A204.1 (cell line): ENCODE results near the gene KCNJ6.
"Not testable (repeated sequence)": the region's sequence is repeated elsewhere in the genome, so short reads cannot be mapped to it uniquely, and the experiment has no call there.

Source experiments
- FAIRE-seq: peaks from 2 replicates; lab custom pipeline; 2012; peaks lifted over from hg19 to GRCh38; lab: Jason Lieb, UNC

The KCNJ6 gene

DNA sequence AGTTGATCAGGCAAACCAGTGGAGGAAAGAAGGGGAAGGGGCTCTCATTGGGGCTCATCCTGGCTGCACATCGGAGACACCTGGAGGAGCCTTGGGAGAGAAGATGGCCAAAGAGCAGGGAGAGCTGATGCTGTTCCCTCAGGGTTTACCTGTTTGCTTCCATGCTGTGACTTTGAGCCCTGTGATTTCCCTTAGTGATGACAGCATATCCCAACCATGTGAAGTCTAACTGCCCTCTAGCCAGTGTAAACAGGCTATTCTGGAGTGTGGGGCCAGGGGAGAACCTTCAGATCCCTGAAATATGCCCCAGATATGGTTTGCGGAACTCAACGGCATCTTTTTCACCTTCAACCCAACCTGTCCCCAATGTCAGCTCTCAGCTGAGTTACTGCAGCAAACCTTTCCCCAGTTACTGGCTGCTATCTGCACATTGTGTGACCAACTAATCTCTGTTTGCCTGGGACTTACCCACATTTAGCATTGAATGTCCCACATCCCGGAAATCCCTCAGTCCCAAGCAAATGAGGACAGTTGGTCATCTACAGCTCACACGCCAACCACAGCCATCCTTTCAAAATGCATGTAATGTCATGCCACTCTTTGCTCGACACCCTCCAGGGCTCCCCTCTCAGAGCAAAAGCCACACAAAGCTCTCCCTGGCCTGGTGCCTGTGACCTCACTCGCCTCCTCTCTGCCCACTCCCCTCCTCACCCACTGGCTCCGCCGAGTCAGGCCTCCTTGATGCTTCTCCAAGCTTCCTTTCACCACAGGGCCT is 242.3 kb downstream of the KCNJ6 start:
- no peak for FAIRE-seq

DNA sequence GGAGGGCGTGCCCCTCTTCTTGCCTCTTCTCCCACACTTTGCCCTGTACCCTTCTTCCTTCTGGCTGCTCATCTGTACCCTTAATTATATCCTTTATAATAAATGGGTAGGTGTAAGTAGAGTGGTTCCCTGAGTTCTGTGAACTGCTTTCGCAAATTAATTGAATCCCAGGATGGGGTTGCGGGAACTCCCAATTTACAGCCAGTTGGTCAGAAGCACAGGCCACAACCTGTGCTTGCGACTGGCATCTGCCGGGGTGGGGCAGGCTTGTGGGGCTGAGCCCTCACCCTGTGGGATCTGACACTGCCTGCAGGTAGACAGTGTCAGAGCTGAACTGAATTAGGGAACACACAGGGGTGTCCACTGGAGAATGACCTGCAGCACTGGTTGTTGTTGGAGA is 244.9 kb downstream of the KCNJ6 start:
- FAIRE-seq: no peak

DNA sequence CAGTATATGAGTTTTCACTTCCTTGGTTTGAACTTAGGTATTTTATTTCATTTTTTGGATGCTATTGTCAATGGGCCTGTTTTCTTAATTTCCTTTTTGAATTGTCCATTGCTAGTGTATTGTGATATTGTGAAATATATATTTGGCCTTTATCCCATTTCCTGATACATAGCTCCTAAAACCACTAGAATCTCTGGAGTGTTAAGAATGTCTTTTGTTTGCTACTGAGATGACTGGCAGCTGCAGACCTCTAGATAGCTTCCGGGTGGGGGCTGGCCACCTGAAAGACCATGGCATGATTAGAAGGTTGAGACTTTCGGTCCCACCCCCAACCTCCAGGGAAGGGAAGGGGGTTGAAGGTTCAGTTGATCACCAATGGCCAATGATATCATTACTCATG is 245.4 kb downstream of the KCNJ6 start:
- FAIRE-seq: no peak

DNA sequence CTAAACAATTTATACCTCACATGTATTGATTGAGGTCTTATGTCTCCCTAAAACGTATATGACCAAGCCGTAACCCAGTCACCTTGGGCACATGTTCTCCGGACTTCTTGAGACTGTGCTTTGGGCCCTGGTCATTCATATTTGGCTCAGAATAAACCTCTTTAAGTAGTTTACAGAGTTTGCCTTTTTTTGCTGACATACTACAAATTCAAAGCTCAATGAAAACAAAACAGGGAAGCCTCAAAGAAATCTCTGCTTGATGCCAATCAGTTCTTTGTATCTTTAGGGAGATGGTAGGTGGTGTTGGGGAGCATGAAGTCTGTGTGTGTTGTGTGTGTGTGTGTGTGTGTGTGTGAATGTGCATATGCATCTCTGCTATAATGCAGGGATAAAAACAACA is 247.0 kb downstream of the KCNJ6 start:
- no peak for FAIRE-seq

DNA sequence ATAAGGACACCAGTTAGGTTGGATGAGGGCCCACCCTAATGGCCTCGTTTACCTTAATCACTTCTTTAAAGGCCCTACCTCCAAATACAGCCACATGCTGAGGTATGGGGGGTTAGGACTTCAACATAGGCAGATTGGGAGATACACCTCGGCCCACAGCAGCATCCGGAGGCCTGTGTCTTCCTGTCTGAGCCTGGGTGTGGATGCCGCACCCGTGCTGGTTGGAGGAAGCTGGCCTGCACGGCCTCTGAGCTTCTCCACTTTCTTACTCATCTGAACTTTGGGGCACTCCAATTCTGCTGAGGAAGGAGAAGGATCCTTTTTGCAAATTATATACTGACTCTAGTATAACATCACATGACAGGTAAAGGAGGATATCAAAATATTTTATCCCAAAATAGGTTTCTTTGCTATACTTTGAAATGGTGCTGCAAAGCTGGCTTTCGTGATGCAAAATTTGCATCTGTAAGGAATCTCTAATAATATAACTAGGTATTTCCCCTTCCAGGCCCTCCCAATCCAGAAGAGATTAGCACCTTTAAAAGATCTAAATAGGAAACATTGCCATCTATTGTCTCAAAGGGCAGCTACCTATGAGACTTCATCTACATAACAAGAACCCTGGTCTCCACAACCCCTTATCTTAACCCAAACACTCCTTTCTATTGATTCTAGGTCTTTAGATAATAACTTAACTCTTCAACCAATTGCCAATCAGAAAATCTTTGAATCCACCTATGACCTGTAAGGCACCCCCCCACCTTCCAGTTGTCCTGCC is 247.6 kb downstream of the KCNJ6 start:
- no peak for FAIRE-seq

DNA sequence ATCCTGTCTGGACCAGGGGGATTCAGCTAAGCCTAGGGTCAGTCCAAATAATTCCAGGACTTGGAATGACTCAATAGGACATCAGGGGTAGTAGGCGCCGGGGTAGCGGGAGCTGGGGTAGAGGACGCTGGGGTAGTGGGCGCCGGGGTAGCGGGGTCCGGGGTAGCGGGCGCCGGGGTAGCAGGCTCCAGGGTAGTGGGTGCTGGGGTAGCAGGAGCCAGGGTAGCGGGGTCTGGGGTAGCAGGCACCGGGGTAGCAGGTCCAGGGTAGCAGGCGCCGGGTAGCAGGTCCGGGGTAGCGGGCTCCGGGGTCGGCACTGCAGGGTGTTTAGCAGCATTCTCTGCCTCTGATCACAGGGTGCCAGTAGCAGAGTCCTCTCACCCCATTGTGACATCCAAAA is 248.9 kb downstream of the KCNJ6 start:
- FAIRE-seq: no peak

DNA sequence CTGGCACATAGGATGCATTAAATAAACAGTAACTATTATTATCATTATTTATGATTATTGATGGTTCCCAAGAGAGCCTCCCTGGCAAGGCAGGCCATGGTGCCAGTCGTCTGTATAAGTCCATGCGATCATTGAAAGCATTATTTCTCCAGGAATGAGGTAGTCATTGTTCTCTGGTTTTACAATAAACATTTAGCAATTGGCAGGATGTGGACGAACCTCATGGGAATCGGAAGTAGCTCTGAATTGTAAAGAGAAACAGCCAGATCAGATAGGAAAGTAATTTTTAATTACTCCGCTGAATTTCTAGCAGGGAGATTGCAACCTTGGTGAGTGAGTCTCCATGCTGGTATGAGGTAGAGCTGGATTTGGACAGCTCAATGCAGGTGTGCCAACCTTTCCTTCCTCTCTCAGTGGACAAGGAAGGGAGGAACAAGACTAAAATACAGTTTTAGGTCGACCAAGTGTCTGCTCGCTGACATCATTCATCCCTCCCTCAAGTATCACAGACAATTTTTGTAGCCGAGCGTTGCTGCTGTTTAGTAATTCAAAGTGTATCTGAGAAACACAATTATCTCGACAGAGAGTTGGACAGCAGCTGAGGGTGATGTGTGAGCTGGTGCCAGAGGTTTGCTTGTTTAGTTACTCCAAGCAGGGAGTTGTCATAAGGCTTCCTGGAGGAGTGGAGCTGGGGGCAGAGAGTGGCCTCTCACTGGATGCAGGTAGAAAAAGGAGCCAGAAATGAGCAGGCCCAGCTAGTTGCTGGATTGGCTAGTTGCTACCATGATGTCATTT is 250.8 kb downstream of the KCNJ6 start:
- no peak for FAIRE-seq

DNA sequence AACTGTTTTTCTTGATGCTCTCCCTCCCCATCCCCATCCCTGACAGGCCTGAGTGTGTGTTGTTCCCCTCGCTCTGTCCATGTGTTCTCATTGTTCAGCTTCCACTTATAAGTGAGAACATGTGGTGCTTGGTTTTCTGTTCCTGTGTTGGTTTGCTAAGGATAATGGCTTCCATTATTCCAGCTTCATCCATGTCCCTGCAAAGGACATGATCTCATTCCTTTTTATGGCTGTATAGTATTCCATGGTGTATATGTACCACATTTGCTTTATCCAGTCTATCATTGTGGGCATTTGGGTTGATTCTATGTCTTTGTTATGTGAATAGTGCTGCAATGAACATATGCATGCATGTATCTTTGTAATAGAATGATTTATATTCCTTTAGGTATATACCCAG is 254.0 kb downstream of the KCNJ6 start:
- FAIRE-seq: not testable (repeated sequence)

DNA sequence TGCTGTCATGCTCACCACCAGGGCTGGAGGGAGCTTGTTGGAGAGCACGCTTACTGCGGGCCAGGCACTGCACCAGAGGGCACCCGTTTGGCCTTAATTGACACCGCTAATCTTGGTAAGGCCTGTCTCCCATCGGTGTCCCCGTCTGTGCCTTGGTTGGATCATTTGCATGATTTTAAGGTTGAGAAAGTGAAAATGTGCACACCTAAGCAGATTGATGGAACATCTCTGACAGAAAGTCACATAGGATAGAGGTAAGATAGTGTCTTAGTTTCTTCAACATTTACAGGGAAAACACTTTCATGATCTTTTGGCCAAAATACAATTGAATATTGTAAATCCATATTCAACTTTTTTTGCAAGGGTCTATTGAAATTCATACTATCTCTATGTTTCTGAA is 255.5 kb downstream of the KCNJ6 start:
- FAIRE-seq: no peak

DNA sequence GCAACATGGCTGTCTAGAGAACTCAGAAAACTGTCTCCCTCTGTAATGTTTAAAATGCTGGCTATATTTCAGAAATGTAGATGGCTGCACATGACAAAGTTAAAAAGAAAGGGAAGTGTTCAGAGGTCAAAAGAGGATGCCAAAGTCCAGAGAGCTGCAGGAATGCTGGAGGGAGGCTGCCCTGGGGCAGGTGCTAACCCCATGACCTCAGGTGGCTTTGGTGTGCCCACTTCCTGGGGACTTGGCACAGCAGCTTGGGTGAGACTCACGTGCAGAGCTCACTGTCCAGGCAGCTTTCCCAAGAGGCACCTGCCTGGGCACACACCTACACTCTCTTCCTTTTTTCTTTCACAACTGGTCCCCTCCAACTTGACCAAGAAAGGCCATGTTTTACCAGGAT is 256.4 kb downstream of the KCNJ6 start:
- FAIRE-seq: no peak

DNA sequence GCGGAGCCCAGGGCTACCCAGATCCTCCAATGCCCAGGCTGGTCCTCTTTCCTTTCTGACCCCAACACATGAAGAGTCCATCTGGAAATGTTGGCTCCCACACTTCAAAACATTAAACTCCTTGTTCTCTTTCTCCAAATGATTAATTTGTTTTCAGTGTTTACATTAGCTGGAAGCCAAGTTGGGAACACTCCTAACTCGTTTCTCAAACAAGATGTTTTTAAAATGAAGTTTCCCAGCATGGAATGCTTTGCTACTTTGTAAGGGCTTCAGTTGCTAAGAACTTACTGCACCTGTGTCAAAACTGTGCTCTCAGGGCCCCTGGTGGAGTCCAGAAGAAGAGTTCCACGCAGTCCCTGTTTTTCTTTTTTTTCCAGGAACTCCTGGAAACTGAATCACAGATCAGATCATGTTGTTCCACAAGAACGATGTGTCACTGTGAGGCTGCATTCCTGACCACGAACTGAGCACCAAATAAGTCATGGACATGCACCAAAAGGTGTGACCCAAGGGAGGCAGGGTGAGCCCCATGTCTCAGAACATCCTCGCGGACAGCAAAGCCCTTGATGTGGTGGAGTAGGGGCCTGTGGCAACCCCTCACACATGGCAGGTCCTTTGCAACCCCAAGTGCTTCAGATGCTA is 257.3 kb downstream of the KCNJ6 start:
- FAIRE-seq: no peak

DNA sequence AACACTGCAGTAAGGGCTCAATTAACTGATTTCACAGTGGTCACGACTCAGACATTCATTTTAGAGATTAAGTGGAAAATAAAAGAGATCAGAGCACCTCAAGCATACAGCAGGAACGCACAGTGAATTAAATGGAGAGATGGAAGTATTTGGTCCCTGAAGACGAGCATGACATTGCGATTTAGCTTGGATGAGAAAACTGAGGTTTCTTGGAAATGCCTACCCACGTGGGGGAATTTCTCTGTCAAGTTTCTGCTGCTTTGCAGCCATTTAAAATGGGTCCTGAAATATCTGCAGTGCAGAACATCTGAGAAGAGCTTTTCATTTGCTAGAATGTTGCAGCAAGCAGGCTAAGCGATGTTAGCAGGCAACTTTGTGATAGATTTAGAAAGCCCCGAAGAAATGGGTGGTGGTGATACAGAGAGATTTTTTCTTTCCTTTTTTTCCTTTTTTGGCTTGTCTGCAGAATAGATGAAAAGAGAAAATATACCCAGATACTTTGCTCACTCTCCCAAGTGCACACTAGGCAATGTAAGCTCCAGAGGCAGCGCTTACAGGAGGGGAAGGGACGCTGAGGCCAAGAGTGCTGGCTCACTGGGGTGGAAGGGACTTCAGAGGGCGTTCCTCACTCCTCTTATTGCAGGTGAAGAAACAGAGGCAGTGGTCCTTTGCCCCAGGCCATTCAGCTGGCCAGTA is 258.0 kb downstream of the KCNJ6 start:
- no peak for FAIRE-seq

DNA sequence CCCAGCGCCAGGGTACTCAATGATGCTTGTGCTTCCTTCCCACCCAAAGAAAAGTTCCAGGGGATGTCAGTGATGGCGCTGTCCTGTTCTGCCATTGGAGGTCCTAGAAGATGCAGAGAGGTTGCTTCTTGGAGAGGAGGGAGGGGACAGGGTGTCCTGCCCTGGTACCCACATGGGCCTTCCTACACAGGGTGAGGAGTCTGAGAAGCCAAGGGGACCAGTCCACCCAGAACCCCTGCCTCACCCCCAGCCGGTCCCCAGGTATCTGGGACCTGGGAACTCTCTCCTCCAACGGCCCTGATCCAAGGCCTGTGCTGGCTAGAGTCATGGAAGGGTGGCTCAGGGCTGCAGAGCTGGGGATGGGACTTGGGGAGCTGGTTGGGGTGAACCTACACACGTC is 259.4 kb downstream of the KCNJ6 start:
- FAIRE-seq: no peak

DNA sequence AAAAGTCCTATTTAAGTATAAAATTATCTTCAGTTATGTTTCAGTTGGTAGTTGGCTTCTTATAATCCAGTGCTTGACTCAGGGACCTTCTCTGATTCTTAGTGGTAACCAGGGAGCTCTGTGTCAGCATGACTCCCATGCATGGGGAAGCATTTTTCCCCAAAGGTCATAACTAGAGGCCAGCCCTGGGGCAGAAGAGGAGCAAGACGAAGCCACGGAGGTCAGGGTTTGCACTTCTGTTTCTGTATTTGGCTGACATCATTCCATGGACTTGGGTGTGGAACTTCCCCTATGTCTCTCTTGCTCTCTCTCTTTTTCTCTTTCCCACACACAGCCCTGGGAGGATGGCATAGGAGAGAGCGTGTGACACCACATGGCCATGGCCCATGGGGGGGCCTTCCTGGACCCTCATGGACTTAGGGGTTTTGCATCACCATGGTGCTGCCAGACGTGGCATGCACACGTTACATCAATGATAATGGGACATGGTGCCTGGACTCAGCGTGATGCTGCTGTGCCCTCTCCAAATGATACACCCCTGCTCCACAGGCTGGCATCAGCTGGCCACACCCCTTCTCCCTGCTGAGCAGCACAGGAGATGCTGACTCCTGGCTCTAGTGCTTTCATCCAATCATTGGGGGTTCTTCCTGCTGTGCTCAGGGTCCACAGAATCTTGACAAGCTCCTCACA is 260.5 kb downstream of the KCNJ6 start:
- no peak for FAIRE-seq

DNA sequence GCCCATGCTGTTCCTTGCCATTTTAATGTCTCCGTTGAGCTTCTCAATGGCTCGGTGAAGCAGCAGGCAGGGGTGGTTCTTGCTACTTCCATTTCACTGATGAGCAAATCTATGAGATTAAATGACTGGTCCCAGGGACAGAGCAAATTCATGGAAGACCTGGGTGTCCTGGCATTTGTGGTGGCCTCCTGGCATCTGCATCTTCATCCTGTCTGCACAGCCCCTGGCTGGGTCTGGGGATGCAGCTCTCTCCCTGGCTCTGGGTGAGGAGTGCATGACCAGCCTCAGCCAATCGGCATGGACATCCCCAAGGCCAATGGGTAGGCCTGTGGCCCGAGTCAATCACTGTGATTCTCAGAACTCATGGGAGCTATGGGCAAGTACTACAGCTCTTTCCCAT is 261.7 kb downstream of the KCNJ6 start:
- FAIRE-seq: no peak

DNA sequence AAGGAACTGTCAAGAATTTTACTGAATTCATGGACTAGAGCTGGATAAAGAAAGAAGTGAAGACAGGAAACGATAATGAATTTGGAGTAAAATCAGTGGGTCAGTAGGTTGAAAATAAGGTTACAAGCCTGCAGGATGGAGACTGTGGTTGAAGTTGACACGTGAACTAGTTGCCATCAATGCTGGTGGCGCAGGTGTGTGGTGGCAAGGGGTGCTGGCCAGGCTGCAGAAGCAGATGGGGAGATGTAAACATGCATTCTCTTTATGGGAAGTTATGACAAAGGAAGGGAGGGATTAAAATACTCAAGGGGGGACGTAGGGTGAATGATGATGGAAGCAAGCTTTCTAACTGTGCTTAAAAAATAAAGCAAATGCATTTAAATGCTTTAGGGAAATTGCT is 263.1 kb downstream of the KCNJ6 start:
- no peak for FAIRE-seq

DNA sequence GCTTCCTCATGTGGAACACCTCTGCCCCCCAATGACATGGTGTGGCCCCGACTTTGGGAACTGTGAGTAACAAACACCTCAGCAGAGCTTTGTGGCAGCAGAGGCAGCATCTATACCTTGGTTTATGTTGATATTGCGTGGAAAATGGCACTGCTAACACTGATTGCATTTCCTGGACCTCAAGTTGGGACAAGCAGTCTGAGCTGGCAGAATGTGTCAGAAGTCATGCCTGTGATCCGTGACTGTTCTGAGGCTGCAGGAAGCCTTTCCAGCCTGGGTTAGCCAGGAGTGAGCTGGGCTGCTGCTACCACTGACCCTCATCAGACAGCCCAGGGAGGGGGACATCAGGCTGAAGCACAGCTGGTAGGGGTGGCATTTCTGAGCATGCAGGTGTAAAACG is 268.5 kb downstream of the KCNJ6 start:
- no peak for FAIRE-seq

DNA sequence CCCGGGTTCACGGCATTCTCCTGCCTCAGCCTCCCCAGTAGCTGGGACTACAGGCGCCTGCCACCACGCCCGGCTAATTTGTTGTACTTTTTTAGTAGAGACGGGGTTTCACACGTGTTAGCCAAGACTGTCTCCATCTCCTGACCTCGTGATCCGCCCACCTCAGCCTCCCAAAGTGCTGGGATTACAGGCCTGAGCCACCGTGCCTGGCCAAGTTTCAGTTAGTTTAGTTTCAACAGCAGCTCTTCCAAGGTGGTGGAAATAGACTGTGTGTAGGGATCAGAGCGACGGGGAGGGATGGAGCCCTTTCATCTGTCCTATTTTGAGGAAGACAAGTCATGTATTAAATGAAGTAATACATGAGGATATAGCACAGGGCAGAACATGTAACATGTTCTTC is 269.5 kb downstream of the KCNJ6 start:
- not testable (repeated sequence) for FAIRE-seq

DNA sequence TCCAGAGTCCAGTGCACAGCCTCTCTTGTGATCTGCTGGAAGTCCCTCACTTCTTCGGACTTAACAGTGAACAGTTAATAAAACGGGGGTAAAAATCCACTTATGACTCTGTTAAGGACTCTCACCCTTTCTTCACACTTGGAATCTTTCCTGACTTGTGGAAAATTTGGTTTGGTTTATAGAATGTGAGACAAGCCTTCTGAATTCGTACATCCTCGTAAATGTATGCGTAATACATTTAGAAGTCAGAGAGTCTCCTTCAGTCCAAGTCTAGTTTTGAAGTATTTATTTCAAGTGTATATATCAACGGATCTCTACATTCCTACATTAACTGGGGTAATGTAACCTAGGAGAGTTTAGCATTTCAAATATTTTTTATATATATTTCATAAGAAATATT is 270.4 kb downstream of the KCNJ6 start:
- no peak for FAIRE-seq

DNA sequence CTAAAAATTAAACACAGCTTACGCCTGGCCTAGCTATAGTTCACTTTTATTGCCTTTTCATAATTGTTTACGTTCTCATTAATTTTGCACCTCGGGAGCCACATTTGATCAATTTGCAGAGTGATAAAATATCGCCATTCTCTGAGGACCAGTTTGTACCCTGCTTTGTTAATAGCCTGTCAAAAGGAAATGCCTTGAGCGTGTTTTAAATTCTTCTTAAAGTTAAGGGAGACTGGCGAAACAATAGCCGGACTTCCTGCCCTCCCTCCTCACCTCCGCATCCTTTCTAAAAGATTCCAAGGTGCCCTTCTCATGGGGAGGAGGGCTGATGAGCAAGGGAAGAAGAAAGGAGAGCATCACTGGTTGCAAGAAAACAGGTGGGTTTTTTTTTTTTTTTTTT is 271.6 kb downstream of the KCNJ6 start:
- no peak for FAIRE-seq

DNA sequence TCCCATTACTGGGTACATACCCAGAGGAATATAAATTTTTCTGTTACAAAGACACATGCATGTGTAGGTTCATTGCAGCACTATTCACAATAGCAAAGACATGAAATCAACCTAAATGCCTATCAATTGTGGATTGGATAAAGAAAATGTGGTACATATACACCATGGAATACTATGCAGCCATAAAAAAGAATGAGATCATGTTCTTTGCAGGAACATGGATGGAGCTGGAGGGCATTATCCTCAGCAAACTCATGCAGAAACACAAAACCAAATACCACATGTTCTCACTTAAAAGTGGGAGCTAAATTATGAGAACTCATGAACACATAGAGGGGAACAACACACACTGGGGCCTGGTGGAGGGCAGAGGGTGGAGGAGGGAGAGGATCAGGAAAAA is 272.4 kb downstream of the KCNJ6 start:
- FAIRE-seq: not testable (repeated sequence)
